ENCODE data around the gene DOCK8. TPM values are rescaled to one million over a fixed set of nuclear protein-coding genes. Genes with fewer than 3 reads are reported as not detected.

DOCK8 gene
- total and polyA plus RNA-seq, 10 of the 15 experiments (the other 5 are each of a cell fraction or from before 2014, with no cell fraction given) = 35.4 to 100 (median 44.7) TPM

- no peaks in the 10 kb centered on the region for H3K27me3 ChIP-seq (replicated peaks in 1 of 2; ENCODE audit: control insufficient read depth in 2 of 2, insufficient read depth in 2 of 2, low read length in 1 of 2)
- peaks cover 4 to 23% of the 10 kb centered on the region in 2 experiments; a peak in 2 of 4 replicates for H3K36me3 ChIP-seq (ENCODE audit: control insufficient read depth in 2 of 2, insufficient read depth in 2 of 2, low read length in 1 of 2)
- in situ Hi-C loops (cut with MboI) (no loop called here), intact Hi-C loops (cut with micrococcal nuclease; ENCODE audit: unreplicated experiment) (no loop called here)
- no peaks in the 10 kb centered on the region for H4K20me1 ChIP-seq (ENCODE audit: control insufficient read depth, insufficient read depth)
- ChIA-PET CTCF (interaction anchor here (1.1 kb wide), 1 partner anchor 27 kb away, joined by 3 read pairs; no protein-coding TSS in a partner anchor), POLR2A (no interaction called here), SMC1A (ENCODE audit: uncharacterized antibody, unreplicated experiment) (no interaction called here), RAD21 (ENCODE audit: unreplicated experiment) (no interaction called here)
- FAIRE-seq = no peak
- no peaks in the 10 kb centered on the region for H3K4me1 ChIP-seq (ENCODE audit: control insufficient read depth, insufficient read depth, low read length)
- no peak overlapping the region for H3K4me3 ChIP-seq
- no peak overlapping the region for H3K27ac ChIP-seq (ENCODE audit: control insufficient read depth, insufficient read depth)
- no peak for ATAC-seq
- no peak for DNase-seq (ENCODE audit: low read depth, low spot score)
- H3K9ac ChIP-seq (ENCODE audit: control insufficient read depth, insufficient read depth, low read length) = no peak overlapping the region
- H3K79me2 ChIP-seq (ENCODE audit: control insufficient read depth, insufficient read depth, low read length) = no peaks in the 10 kb centered on the region
- WGBS (ENCODE audit: insufficient coverage, insufficient replicate concordance, low lambda C conversion rate, missing lambda C conversion rate) = 97% methylated on average over 5 of the region's 5 CpGs
- TF ChIP-seq SMARCA5 (IDR thresholded peaks at IDR 0.05) (no peak), MAX (IDR thresholded peaks at IDR 0.05; ENCODE audit: low read depth, low read length) (no peak), RAD51 (IDR thresholded peaks at IDR 0.05) (no peak), E2F8 (IDR thresholded peaks at IDR 0.05; ENCODE audit: low read depth, partially characterized antibody) (no peak), ZNF622 (IDR thresholded peaks at IDR 0.05) (no peak), ATF3 (IDR thresholded peaks at IDR 0.05; ENCODE audit: borderline replicate concordance, extremely low read depth, low read depth, low read length) (no peak), FOXM1 (IDR thresholded peaks at IDR 0.05; ENCODE audit: low read depth, low read length) (no peak), MYC (IDR thresholded peaks at IDR 0.05; ENCODE audit: insufficient read depth, insufficient read length, insufficient replicate concordance, low read length, severe bottlenecking) (no peak), JUNB (IDR thresholded peaks at IDR 0.05) (no peak), TARDBP (IDR thresholded peaks at IDR 0.05; ENCODE audit: borderline replicate concordance) (no peak), EED (IDR thresholded peaks at IDR 0.05; ENCODE audit: low read depth) (no peak), ZSCAN29 (IDR thresholded peaks at IDR 0.05) (no peak), RELA (IDR thresholded peaks at IDR 0.05; ENCODE audit: borderline replicate concordance, partially characterized antibody) (no peak)
- H2AFZ ChIP-seq (ENCODE audit: control insufficient read depth, low read depth, low read length) = no peak overlapping the region
- no peaks in the 10 kb centered on the region for H3K9me3 ChIP-seq (replicated peaks; ENCODE audit: control insufficient read depth, insufficient read depth, low read length)
- H3K4me2 ChIP-seq (ENCODE audit: control insufficient read depth, insufficient read depth) = no peak overlapping the region
- no TSS peak for BruUV-seq (replicated peaks)
Measured at GRCh38 chr9:414595-414994, 199.9 kb downstream of the DOCK8 start.

Data from GM12878 (cell line).